Fibroblast of the conjunctiva (primary cell): ENCODE measurements around the gene BAX.
A peak's percentile ranks its signal among the peaks of the same experiment; 100 is the strongest.

Experiments used
- DNase-seq: peaks from one replicate; pipeline ENCODE4 v3.0.0-alpha.2; 2010; ENCODE audit warnings: low read depth

The BAX gene

GRCh38 chr19:48963371-48964204 lies 8.9 kb downstream of the BAX start:
- DNase-seq: peak; percentile 57

DNA sequence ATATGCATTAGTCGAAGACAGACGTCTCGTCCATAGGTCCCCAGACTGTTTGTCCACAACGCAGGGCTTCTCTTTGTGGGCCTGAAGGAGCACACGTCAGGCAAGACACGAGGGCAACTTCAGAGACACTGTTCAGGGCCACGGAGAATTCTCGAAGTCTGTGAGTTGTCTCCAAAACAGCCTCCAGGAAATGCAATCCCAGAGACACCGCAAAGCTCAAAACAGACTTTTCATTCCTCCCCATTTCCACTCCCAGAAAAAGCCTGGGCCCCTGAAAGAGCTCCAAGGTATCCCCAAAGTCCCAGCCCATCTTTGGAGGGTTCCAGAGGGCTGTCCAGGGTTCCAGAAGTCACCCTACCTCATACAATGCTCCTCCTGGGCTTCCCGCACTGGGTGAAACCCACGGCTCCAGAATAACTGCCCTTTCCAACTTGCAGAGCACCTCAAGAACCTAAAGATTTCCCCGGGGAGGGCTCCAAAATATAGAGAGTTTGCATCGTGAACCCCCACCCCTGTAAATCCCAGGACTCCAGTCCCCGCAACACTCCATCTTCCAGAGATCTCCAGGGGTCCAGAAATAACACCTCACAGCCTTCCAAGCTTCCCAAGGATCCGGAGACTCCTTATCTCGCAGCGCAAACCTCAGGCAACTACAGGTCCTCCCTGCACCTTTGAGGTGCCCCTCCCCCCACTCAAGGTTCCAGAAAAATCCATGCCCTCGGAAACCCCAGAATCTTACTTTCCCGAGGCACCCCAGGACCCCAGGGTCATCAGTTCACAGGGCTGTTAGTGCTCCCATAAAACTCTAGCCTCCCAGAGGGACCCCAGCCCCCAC lies 9.7 kb downstream of the BAX start:
- DNase-seq: no peak

DNA sequence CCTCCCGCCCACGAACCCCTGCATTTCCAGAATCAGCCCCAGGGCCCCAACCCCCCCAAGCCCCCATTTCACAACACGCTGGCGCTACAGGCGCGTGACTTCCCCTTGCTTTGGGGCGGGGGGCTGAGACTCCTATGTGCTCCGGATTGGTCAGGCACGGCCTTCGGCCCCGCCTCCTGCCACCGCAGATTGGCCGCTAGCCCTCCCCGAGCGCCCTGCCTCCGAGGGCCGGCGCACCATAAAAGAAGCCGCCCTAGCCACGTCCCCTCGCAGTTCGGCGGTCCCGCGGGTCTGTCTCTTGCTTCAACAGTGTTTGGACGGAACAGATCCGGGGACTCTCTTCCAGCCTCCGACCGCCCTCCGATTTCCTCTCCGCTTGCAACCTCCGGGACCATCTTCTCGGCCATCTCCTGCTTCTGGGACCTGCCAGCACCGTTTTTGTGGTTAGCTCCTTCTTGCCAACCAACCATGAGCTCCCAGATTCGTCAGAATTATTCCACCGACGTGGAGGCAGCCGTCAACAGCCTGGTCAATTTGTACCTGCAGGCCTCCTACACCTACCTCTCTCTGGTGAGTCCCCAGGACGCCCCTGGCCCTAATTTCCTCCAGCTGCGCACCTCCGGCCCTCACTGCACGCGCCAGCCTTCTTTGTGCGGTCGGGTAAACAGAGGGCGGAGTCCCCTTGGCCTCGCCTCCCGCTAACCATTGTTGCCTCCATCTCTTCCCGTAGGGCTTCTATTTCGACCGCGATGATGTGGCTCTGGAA lies 10.5 kb downstream of the BAX start, which contains the start of gene FTL:
Gene FTL (plus strand): TSS at position 270 of the 766 bp plus-strand sequence. CDS start 199 bp downstream, at position 469.
- DNase-seq: peak; percentile 96

- DNase-seq: peak; percentile 62
Observed at GRCh38 chr19:48965806-48966540, 11.3 kb downstream of the BAX start.

DNA sequence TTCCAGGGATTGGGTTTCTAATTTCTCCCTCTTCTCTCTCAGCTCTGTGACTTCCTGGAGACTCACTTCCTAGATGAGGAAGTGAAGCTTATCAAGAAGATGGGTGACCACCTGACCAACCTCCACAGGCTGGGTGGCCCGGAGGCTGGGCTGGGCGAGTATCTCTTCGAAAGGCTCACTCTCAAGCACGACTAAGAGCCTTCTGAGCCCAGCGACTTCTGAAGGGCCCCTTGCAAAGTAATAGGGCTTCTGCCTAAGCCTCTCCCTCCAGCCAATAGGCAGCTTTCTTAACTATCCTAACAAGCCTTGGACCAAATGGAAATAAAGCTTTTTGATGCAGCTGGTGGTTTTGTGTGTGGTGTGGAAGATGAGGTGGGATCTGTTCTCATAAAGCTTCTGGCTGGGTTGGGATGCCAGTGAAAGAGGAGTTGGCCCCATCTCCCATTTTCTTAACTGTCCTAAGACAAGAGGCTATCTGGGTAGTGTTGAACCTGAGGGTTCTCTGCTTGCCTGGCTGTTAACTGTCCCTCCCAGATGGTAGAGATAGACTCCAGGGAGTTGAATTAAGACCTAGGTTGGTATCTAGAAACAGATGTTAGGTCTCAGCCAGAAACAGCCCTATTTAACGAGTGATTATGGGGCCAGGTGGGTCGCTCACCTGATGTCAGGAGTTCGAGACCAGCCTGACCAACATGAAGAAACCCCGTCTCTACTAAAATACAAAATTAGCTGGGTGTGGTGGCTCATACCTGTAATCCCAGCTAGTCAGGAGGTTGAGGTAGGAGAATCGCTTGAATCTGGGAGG lies 12.1 kb downstream of the BAX start:
- DNase-seq: no peak

- DNase-seq: peak; percentile 60
Observed at GRCh38 chr19:48967346-48968178, 12.9 kb downstream of the BAX start.

DNA sequence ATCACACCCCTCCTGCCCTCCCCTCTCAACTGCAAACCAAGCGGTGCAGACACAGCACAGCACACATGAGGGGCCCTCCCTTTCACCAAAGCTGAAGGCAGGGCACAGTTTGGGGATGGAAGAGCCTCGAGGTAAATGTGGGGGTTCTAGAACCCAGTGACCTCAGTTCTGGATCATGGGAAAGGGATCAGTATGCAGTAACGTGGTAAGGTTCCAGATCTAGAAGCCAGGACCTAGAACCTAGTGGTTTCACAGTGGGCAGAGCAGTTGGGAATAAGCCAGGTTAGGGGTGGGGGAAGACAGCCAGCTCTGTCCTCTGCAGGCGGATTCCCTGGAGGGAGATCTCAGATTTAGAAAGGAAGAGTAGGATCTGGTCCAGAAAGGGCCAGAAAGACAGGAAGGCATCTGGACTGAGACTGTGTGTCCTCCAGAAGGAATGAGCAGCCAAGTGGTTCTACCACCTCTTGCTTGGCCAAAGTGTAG lies 13.5 kb downstream of the BAX start:
- DNase-seq: no peak

DNA sequence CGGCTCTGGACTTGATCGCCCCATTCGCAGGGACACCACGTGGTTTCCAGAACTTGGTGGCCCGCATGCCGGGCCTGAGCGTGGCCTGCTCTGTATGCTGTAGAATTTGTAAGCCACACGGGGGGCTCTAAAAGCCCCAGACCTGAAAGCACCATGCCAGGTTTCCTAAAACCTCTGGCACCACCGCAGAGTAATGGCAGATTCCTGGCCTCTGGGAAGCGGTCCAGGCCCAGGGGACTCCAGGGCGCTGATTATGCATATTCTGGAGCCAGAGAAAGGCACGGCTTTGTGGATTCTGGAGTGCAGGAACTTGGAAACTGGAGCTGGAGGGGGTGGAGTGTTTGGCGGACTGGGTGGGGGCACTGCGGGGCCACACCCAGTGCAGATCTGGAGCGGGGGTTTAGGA lies 14.1 kb downstream of the BAX start:
- DNase-seq: no peak

- no peak for DNase-seq
Observed at GRCh38 chr19:48969276-48970138, 14.8 kb downstream of the BAX start.

DNA sequence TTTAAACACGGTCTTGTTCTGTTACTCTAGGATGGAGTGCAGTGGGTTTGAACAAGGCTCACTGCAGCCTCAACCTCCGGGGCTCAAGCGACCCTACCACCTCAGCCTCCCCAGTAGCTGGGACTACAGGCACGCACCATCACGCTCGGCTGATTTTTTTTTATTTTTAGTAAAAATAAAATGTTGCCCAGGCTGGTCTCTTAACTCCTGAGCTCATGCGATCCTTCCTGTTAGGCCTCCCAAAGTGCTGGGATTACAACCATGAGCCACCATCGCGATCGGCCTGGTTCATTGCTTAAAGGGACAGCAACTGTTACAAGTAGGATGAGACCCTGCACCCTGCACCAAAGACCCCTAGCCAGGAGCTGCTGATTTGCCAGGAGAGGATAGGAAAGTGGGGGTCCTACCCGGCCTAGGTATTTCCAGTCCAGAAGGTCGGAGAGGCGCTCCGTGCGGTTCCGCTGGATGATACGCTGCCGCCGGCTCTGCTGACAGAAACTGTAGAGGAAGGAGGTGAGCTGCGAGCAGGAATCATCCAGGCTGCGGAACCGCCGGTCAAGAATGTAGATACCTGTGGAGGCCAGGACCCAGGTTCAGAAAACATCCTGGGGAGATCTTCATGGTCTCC lies 15.6 kb downstream of the BAX start:
- DNase-seq: no peak

DNA sequence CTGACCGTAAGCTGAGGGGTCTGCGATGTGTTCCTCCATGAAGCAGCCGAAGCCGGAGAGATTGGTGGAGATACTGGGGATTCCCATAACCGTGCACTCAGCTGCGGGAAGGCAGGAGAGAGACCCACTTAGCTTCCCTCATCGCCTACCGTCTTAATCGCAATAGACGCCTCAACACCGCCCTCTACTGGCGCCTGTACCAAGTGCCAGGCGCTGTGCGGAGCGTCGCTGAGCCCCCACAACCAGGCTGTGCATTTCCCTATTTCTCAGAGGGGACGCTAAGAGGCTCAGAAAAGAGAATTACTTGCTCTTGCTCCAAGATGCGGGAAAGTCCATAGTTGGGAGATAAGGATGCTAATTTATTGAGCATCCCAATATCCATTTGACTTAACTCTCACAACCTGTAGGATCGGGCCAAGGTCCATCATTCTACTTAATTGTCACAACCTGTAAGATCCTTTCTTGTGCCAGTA lies 16.3 kb downstream of the BAX start:
- peak; percentile 69 for DNase-seq

- no peak for DNase-seq
Observed at GRCh38 chr19:48975947-48976847, 21.5 kb downstream of the BAX start.

GRCh38 chr19:48977061-48977460 lies 22.4 kb downstream of the BAX start:
- no peak for DNase-seq

- no peak for DNase-seq
Observed at GRCh38 chr19:48982280-48982679, 27.6 kb downstream of the BAX start.

- no peak for DNase-seq
Observed at GRCh38 chr19:48985711-48986110, 31.0 kb downstream of the BAX start.

GRCh38 chr19:48986211-48986610 lies 31.5 kb downstream of the BAX start:
- no peak for DNase-seq

- no peak for DNase-seq
Observed at GRCh38 chr19:48987323-48987722, 32.6 kb downstream of the BAX start.
